ENCODE results near the gene HELZ2.

The HELZ2 gene

GRCh38 chr20:63562461-63563224 lies 11.4 kb downstream of the HELZ2 start (continued):
- TF ChIP-seq GLIS2 (tag by site-specific recombination; IDR thresholded peaks at IDR 0.05) (no peak), SETDB1 (IDR thresholded peaks at IDR 0.05; ENCODE audit: insufficient read length, low read length) (no peak)

GRCh38 chr20:63561624-63562396 lies 12.2 kb downstream of the HELZ2 start:
- Histone ChIP-seq H3K4me1 (ENCODE audit: control insufficient read depth, insufficient read depth, low read length) (no peaks in the 10 kb centered on the region), H3K27ac (ENCODE audit: extremely low read depth, low read depth, low read length) (no peak overlapping the region), H3K9me3 (ENCODE audit: control insufficient read depth, insufficient read depth, low read depth, low read length) (no peaks in the 10 kb centered on the region), H3K36me3 (ENCODE audit: control insufficient read depth in 2 of 2, insufficient read depth in 1 of 2, low read length in 2 of 2) (peaks cover 0 to 41% of the 10 kb centered on the region in 2 experiments; a peak in 1 of 3 replicates), H3K4me3 (ENCODE audit: low read depth, low read length) (no peak overlapping the region)
- no peak for TF ChIP-seq ZNF354C (tag by site-specific recombination; IDR thresholded peaks at IDR 0.05; ENCODE audit: borderline replicate concordance, low read depth)
- TF ChIP-seq ZNF513 (tag by site-specific recombination; IDR thresholded peaks at IDR 0.05) = no peak
- no peak for TF ChIP-seq ZNF221 (tag by site-specific recombination; IDR thresholded peaks at IDR 0.05; ENCODE audit: borderline replicate concordance)
- TF ChIP-seq, protein P1, sequence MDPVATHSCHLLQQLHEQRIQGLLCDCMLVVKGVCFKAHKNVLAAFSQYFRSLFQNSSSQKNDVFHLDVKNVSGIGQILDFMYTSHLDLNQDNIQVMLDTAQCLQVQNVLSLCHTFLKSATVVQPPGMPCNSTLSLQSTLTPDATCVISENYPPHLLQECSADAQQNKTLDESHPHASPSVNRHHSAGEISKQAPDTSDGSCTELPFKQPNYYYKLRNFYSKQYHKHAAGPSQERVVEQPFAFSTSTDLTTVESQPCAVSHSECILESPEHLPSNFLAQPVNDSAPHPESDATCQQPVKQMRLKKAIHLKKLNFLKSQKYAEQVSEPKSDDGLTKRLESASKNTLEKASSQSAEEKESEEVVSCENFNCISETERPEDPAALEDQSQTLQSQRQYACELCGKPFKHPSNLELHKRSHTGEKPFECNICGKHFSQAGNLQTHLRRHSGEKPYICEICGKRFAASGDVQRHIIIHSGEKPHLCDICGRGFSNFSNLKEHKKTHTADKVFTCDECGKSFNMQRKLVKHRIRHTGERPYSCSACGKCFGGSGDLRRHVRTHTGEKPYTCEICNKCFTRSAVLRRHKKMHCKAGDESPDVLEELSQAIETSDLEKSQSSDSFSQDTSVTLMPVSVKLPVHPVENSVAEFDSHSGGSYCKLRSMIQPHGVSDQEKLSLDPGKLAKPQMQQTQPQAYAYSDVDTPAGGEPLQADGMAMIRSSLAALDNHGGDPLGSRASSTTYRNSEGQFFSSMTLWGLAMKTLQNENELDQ (tag by site-specific recombination; IDR thresholded peaks at IDR 0.05; ENCODE audit: low read depth) = no peak
- no peak for TF ChIP-seq ZNF10 (tag by site-specific recombination; IDR thresholded peaks at IDR 0.05)
- TF ChIP-seq, protein P2, sequence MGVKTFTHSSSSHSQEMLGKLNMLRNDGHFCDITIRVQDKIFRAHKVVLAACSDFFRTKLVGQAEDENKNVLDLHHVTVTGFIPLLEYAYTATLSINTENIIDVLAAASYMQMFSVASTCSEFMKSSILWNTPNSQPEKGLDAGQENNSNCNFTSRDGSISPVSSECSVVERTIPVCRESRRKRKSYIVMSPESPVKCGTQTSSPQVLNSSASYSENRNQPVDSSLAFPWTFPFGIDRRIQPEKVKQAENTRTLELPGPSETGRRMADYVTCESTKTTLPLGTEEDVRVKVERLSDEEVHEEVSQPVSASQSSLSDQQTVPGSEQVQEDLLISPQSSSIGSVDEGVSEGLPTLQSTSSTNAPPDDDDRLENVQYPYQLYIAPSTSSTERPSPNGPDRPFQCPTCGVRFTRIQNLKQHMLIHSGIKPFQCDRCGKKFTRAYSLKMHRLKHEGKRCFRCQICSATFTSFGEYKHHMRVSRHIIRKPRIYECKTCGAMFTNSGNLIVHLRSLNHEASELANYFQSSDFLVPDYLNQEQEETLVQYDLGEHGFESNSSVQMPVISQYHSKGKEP (tag by site-specific recombination; IDR thresholded peaks at IDR 0.05) = no peak
- TF ChIP-seq ZNF23 (tag by site-specific recombination; IDR thresholded peaks at IDR 0.05; ENCODE audit: borderline replicate concordance) = no peak
- no peak for TF ChIP-seq AEBP2 (tag by site-specific recombination; IDR thresholded peaks at IDR 0.05; ENCODE audit: borderline replicate concordance)
- TF ChIP-seq, protein P3, sequence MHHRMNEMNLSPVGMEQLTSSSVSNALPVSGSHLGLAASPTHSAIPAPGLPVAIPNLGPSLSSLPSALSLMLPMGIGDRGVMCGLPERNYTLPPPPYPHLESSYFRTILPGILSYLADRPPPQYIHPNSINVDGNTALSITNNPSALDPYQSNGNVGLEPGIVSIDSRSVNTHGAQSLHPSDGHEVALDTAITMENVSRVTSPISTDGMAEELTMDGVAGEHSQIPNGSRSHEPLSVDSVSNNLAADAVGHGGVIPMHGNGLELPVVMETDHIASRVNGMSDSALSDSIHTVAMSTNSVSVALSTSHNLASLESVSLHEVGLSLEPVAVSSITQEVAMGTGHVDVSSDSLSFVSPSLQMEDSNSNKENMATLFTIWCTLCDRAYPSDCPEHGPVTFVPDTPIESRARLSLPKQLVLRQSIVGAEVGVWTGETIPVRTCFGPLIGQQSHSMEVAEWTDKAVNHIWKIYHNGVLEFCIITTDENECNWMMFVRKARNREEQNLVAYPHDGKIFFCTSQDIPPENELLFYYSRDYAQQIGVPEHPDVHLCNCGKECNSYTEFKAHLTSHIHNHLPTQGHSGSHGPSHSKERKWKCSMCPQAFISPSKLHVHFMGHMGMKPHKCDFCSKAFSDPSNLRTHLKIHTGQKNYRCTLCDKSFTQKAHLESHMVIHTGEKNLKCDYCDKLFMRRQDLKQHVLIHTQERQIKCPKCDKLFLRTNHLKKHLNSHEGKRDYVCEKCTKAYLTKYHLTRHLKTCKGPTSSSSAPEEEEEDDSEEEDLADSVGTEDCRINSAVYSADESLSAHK (tag by site-specific recombination; IDR thresholded peaks at IDR 0.05) = no peak
- no peak for TF ChIP-seq ZNF24 (tag by site-specific recombination; IDR thresholded peaks at IDR 0.05)
- no peak for TF ChIP-seq ZNF654 (tag by site-specific recombination; IDR thresholded peaks at IDR 0.05; ENCODE audit: low read depth)
- TF ChIP-seq ZNF426 (tag by site-specific recombination; IDR thresholded peaks at IDR 0.05) = no peak
- no peak for TF ChIP-seq SCRT1 (tag by site-specific recombination; IDR thresholded peaks at IDR 0.05; ENCODE audit: borderline replicate concordance)
- no peak for TF ChIP-seq ZNF704 (tag by site-specific recombination; IDR thresholded peaks at IDR 0.05)
- TF ChIP-seq ZNF600 (tag by site-specific recombination; IDR thresholded peaks at IDR 0.05) = no peak
- no peak for TF ChIP-seq OSR2 (tag by site-specific recombination; IDR thresholded peaks at IDR 0.05)
- no peak for TF ChIP-seq MEIS1 (CRISPR knock-in tag; IDR thresholded peaks at IDR 0.05; ENCODE audit: borderline replicate concordance)
- no peak for TF ChIP-seq ZNF311 (tag by site-specific recombination; IDR thresholded peaks at IDR 0.05; ENCODE audit: borderline replicate concordance)
- no peak for TF ChIP-seq ZNF585B (tag by site-specific recombination; IDR thresholded peaks at IDR 0.05)
- ChIA-PET CTCF (no interaction called here), POLR2A (interaction anchor here (1.5 kb wide), 1 partner anchor 12 kb away, joined by 4 read pairs; the partner anchor contains the start of gene HELZ2)

All from HEK293 (cell line).